Medulla oblongata (tissue), 1 donor: ENCODE measurements around the gene PKD2.
"Not testable (repeated sequence)": the region's sequence is repeated elsewhere in the genome, so short reads cannot be mapped to it uniquely, and the experiment has no call there.

Experiments
- DNase-seq: peaks from one replicate; pipeline ENCODE4 v3.0.0-alpha.2; 2015; ENCODE audit errors: extremely low spot score

The PKD2 gene

GRCh38 chr4:88112856-88113255 lies 105.4 kb downstream of the PKD2 start:
- no peak for DNase-seq

GRCh38 chr4:88115587-88115986 lies 108.2 kb downstream of the PKD2 start:
- no peak for DNase-seq

GRCh38 chr4:88119943-88120342 lies 112.5 kb downstream of the PKD2 start:
- no peak for DNase-seq

- not testable (repeated sequence) for DNase-seq
Observed at GRCh38 chr4:88122260-88122659, 114.8 kb downstream of the PKD2 start.
